Measurements from ENCODE around the gene ARHGAP27.

GRCh38 chr17:45429339-45430005, 3.2 kb downstream of the ARHGAP27 start:
- TF ChIP-seq, protein P1, sequence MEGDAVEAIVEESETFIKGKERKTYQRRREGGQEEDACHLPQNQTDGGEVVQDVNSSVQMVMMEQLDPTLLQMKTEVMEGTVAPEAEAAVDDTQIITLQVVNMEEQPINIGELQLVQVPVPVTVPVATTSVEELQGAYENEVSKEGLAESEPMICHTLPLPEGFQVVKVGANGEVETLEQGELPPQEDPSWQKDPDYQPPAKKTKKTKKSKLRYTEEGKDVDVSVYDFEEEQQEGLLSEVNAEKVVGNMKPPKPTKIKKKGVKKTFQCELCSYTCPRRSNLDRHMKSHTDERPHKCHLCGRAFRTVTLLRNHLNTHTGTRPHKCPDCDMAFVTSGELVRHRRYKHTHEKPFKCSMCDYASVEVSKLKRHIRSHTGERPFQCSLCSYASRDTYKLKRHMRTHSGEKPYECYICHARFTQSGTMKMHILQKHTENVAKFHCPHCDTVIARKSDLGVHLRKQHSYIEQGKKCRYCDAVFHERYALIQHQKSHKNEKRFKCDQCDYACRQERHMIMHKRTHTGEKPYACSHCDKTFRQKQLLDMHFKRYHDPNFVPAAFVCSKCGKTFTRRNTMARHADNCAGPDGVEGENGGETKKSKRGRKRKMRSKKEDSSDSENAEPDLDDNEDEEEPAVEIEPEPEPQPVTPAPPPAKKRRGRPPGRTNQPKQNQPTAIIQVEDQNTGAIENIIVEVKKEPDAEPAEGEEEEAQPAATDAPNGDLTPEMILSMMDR (conservative IDR thresholded peaks at IDR 0.05; ENCODE audit: low read length) = no peak
- no peak for TF ChIP-seq EZH2phosphoT487 (IDR thresholded peaks at IDR 0.05; ENCODE audit: borderline replicate concordance, low read depth, low read length)

Data from OCI-LY7 (cell line).